Testis (tissue), 5 donors: ENCODE measurements around the gene LDHB. TPM values are rescaled to one million over a fixed set of nuclear protein-coding genes. Genes with fewer than 3 reads are reported as not detected.

ENCODE experiments used
- DNase-seq: peaks from one replicate; pipeline ENCODE4 v3.0.0-alpha.2; 2019
- H3K27ac ChIP-seq, 2 donors: fragments of 200-600 bp; sonication (generic); one replicate each; pipeline ENCODE4 v1.5.1; 2019
- H3K27me3 ChIP-seq: fragments of 200-600 bp; sonication (generic); one replicate; pipeline ENCODE4 v1.5.1; 2019
- H3K36me3 ChIP-seq: fragments of 200-600 bp; sonication (generic); one replicate; pipeline ENCODE4 v1.5.1; 2017; ENCODE audit warnings: low read depth; ENCODE audit errors: missing control alignments
- H3K4me1 ChIP-seq: fragments of 200-600 bp; sonication (generic); one replicate; pipeline ENCODE4 v1.5.1; 2019
- H3K4me3 ChIP-seq, 2 donors: fragments of 200-600 bp; sonication (generic); one replicate each; pipeline ENCODE4 v1.5.1; 2017 to 2019
- H3K9me3 ChIP-seq: fragments of 200-600 bp; sonication (generic); one replicate; pipeline ENCODE4 v1.5.1; 2017
- POLR2A ChIP-seq: fragments of 450-650 bp; IDR thresholded peaks from one replicate; pipeline ENCODE4 v1.6.1; 2017; ENCODE audit warnings: antibody characterized with exemption, mild to moderate bottlenecking, moderate library complexity
- WGBS, 2 donors: methylation state at CpG; one replicate each; pipeline ENCODE4 v1.1.5; 2018; 5-methylcytosine and 5-hydroxymethylcytosine counted together
- intact Hi-C: fragments of 100-400 bp; cut with DNase I; formaldehyde crosslinking; loops from one replicate; pipeline ENCODE4 v1.15.1; 2023; ENCODE audit warnings: low total_unique reads
- long read RNA-seq, 2 donors: transcript quantifications; one replicate each; lab custom pipeline, GENCODE V29; 2026
- polyA plus RNA-seq: library from polyadenylated mRNA; stranded (reverse); fragments of 350-450 nt; fragmentation: Illumina TruSeq; extraction: RNeasy Lipid Tissue Mini Kit (QIAGEN cat#74804); gene quantifications from one replicate; pipeline ENCODE4 v1.2.3, GENCODE V29; 2014; ENCODE audit warnings: low read depth, low replicate concordance; ENCODE audit not compliant: insufficient read depth
- total RNA-seq, 2 donors: library from RNA; depleted of rRNA; stranded (reverse); fragments of >200 nt; gene quantifications; one replicate each; pipeline ENCODE4 v1.2.3, GENCODE V29; 2016
- TF ChIP-seq, protein P1 (sequence below), 3 experiments: fragments of 450-650 bp in 2 of 3; fragments of 200-600 bp in 1 of 3; sonication (generic) in 1 of 3; IDR thresholded peaks; one replicate each; pipeline ENCODE4 v1.5.1; 2016 to 2019; ENCODE audit warnings: antibody characterized with exemption in 3 of 3, mild to moderate bottlenecking in 2 of 3, moderate library complexity in 1 of 3

Gene LDHB
- total RNA-seq (100 to 1,000 TPM; 196 to 259 TPM), polyA plus RNA-seq (158 TPM)
- long read RNA-seq, donor 1, transcript LDHB-209 (2 exons, 672 nt): minor isoform, 11 of 383 reads
- long read RNA-seq, donor 1, transcript LDHB-206 (3 exons, 678 nt): minor isoform, 17 of 383 reads
- long read RNA-seq, donor 1, transcript LDHB-201 (8 exons, 1,303 nt): major isoform, 298 of 383 reads
- long read RNA-seq, donor 1, transcript LDHB-210 (2 exons, 544 nt): minor isoform, 7 of 383 reads
- long read RNA-seq, donor 1, partial matches to known transcripts: 50 of 383 reads
- long read RNA-seq, donor 1, other reads (novel, unspliced or antisense): 0 of 383 reads
- long read RNA-seq, donor 2, transcript LDHB-209 (2 exons, 672 nt): minor isoform, 19 of 313 reads
- long read RNA-seq, donor 2, transcript LDHB-206 (3 exons, 678 nt): minor isoform, 19 of 313 reads
- long read RNA-seq, donor 2, transcript LDHB-201 (8 exons, 1,303 nt): major isoform, 208 of 313 reads
- long read RNA-seq, donor 2, partial matches to known transcripts: 60 of 313 reads
- long read RNA-seq, donor 2, other reads (novel, unspliced or antisense): 5 of 313 reads

DNA sequence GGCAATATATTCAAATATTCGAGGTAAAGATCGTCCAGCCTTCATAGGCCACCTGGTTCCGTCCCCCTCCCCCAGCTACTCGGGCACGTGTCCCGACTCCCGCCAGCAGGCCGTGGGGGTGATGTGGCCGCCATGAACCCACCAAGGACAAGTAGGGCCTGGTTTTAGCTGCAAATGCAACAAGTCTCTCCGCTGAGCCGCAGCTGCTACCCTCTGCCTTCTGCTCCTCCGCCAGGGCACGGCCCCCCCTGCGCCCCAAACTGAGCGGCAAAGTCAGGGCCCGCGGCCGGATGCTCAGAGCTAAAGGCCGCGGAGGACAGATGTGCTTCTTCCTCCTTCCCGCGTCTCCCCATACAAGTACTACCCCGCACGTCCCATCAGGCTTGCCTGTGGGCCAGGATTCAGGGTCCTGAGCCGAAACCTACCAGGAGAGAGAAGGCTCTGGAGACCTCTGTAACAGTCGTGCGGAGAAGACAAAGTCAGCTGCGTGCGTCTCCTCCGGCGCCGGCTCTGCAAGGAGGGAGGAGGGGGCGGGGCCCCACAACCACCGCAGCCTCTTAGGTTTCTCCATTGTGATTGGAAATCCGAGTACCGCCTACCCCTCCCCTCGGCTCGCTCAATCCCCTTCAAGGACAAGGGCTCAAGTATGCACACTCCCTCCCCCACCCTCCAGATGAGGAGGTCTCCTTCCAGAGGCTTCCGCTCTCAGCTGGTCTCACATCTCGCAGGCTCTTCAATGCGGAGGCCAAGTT is at the start of gene LDHB:
TSS of gene LDHB (minus strand) at position 517 of the 752 bp plus-strand sequence. CDS start 3,171 bp downstream, outside the sequence.
- Histone ChIP-seq H3K27me3 (no peaks in the 10 kb centered on the region), H3K9me3 (no peaks in the 10 kb centered on the region), H3K36me3 (no peaks in the 10 kb centered on the region), H3K4me1 (peaks cover 11% of the 10 kb centered on the region), H3K27ac (peak within 1 kb of the TSS; percentile 90 to 93), H3K4me3 (peak within 1 kb of the TSS; percentile 85 to 89)
- TF ChIP-seq POLR2A: peak; percentile 29
- TF ChIP-seq, protein P1, sequence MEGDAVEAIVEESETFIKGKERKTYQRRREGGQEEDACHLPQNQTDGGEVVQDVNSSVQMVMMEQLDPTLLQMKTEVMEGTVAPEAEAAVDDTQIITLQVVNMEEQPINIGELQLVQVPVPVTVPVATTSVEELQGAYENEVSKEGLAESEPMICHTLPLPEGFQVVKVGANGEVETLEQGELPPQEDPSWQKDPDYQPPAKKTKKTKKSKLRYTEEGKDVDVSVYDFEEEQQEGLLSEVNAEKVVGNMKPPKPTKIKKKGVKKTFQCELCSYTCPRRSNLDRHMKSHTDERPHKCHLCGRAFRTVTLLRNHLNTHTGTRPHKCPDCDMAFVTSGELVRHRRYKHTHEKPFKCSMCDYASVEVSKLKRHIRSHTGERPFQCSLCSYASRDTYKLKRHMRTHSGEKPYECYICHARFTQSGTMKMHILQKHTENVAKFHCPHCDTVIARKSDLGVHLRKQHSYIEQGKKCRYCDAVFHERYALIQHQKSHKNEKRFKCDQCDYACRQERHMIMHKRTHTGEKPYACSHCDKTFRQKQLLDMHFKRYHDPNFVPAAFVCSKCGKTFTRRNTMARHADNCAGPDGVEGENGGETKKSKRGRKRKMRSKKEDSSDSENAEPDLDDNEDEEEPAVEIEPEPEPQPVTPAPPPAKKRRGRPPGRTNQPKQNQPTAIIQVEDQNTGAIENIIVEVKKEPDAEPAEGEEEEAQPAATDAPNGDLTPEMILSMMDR (IDR thresholded peaks at IDR 0.05): no peak
- DNase-seq: peak; percentile 98
- 0 to 1% methylated on average over 24 to 41 of the region's 41 CpGs for WGBS, 2 donors
- intact Hi-C loops: no loop called here

DNA sequence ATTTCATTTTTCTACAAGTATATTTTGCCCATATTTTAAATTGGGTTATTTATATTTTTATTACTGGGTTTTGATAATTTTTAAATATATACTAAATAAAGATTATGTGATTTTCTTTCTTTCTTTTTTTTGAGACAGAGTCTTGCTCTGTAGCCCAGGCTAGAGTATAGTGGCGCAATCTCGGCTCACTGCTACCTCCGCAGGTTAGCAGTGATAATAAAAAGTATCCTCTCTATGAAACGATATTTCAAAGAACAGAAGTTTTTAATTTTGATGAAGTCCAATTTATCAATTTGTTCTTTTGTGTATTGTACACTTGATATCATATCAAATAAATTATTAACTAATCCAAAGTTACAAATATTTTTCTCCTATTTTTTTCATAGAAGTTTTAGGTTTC is 47.2 kb upstream of the LDHB start:
- H3K9me3 ChIP-seq: no peaks in the 10 kb centered on the region
- 91% methylated on average over 4 of the region's 4 CpGs for WGBS, 2 donors
- H3K4me1 ChIP-seq: no peaks in the 10 kb centered on the region
- intact Hi-C loops: no loop called here
- no peak overlapping the region for H3K27ac ChIP-seq
- no peaks in the 10 kb centered on the region for H3K36me3 ChIP-seq
- DNase-seq: no peak
- no peaks in the 10 kb centered on the region for H3K27me3 ChIP-seq
- no peak overlapping the region for H3K4me3 ChIP-seq
- TF ChIP-seq, protein P1 (IDR thresholded peaks at IDR 0.05): no peak
- TF ChIP-seq POLR2A: no peak

DNA sequence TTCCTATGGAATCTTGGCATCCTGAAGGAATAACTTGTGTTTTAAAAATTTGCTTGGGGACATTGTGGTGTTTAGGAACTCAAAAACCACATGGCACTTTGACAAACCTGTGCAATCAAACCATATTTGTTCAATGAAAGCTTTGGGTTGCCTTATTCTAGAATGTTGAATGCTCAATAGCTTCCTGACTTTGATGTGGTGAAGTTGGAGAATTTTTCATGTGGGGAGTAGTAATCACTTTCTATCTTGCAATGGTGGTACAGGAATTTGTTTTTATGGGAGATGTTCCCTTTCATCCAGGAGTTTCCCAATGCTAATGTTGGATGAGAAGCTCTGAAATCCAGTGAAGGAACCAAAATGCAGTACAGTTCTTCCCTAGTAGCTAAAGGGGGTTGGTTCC is 42.2 kb upstream of the LDHB start:
- intact Hi-C loops: loop anchor here (10.0 kb wide), 1 partner anchor 285 kb away; no protein-coding TSS in a partner anchor
- H3K9me3 ChIP-seq: no peaks in the 10 kb centered on the region
- no peaks in the 10 kb centered on the region for H3K27me3 ChIP-seq
- no peaks in the 10 kb centered on the region for H3K4me1 ChIP-seq
- TF ChIP-seq, protein P1 (IDR thresholded peaks at IDR 0.05): no peak
- TF ChIP-seq POLR2A: no peak
- H3K4me3 ChIP-seq: no peak overlapping the region
- H3K27ac ChIP-seq: no peak overlapping the region
- no peak for DNase-seq
- H3K36me3 ChIP-seq: no peaks in the 10 kb centered on the region

DNA sequence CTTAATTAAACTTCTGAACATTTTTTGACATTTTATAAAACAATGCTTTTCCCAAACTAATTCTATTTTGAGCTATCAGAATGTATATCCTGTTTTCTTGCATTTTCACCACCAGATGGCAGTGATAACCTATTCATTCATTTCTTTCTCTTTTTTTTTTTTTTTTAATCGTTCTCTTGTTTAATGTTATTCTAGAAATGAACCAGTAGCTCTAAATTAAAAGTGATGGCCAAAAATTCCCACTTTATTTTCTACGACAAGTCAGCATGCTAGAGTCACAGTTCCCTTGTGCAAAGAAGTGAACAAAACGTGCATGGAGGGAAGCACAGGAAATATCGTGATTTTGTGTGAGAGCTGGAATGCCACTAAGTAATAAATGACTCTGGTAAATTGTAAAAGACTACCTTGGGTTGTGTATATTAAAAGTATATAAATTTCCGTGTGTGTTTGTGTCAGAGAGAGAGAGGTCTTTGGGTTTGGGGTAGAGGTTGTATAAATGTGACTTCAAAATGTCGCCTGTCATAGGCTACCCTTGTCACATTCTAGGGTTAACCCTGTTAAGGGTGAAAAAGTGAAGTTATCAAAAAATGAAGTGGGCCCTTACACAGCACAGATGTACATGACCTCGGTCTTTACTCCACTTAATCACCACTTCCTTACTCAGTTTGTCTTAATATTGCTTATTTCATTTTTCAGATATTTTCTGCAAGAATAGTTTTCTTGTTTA is 40.4 kb upstream of the LDHB start:
- WGBS, 2 donors: 40 to 50% methylated on average over 7 of the region's 7 CpGs
- Histone ChIP-seq H3K27ac (no peak overlapping the region), H3K9me3 (no peaks in the 10 kb centered on the region), H3K27me3 (no peaks in the 10 kb centered on the region), H3K4me3 (no peak overlapping the region), H3K36me3 (no peaks in the 10 kb centered on the region), H3K4me1 (no peaks in the 10 kb centered on the region)
- intact Hi-C loops: loop anchor here (10.0 kb wide), 1 partner anchor 287 kb away; no protein-coding TSS in a partner anchor
- DNase-seq: no peak
- TF ChIP-seq, protein P1 (IDR thresholded peaks at IDR 0.05): peak; percentile 17 to 64 (median 41)
- TF ChIP-seq POLR2A: no peak
